SK-N-MC (cell line): ENCODE measurements around the gene RNF2.

Experiments
- EZH2 ChIP-seq: fragments of 200-600 bp; sonication (generic); IDR thresholded peaks from one replicate; pipeline ENCODE4 v1.6.1; 2017; ENCODE audit warnings: antibody characterized with exemption
- POLR2AphosphoS5 ChIP-seq: IDR thresholded peaks from 2 replicates; pipeline ENCODE4 v1.6.1; 2012; ENCODE audit warnings: mild to moderate bottlenecking, low read depth, low read length, borderline replicate concordance

GRCh38 chr1:185137896-185138545 lies 92.7 kb downstream of the RNF2 start:
- no peak for TF ChIP-seq EZH2
- TF ChIP-seq POLR2AphosphoS5 = no peak
